Panc1 (cell line): ENCODE results near the gene RPL10A. TPM values are rescaled to one million over a fixed set of nuclear protein-coding genes. Genes with fewer than 3 reads are reported as not detected.

ENCODE experiments used
- ATAC-seq: fragments of 200-7000 bp; cut with Tn5 transposase; 2 replicates; pipeline ENCODE4 v1.9.1; 2020; ENCODE audit warnings: mild to moderate bottlenecking, moderate library complexity
- BruUV-seq: library from RNA; stranded (reverse); fragments of 400-500 nt; replicated peaks from 2 replicates; lab custom pipeline; 2021; lab: Mats Ljungman, UMichigan
- CTCF ChIA-PET: fragments of 300-600 bp; sonication (Branson Sonifier 250); formaldehyde crosslinking; loops from one replicate; lab custom pipeline; 2022; ENCODE audit warnings: antibody characterized with exemption; lab: Charles Lee
- POLR2A ChIA-PET: fragments of 300-600 bp; sonication (Branson Sonifier 250); formaldehyde crosslinking; loops from one replicate; lab custom pipeline; 2022; ENCODE audit warnings: antibody characterized with exemption; lab: Charles Lee
- DNase-seq: peaks from one replicate; pipeline ENCODE4 v3.0.0-alpha.2; 2010; ENCODE audit warnings: low read depth, low spot score
- H3K27ac ChIP-seq: 2 replicates; pipeline ENCODE4 v1.5.1; 2011; ENCODE audit warnings: mild to moderate bottlenecking, low read length, inconsistent platforms
- H3K27me3 ChIP-seq: fragments of 200-500 bp; sonication (Bioruptor generic); 2 replicates; pipeline ENCODE4 v1.6.0; 2014; ENCODE audit warnings: low read length, inconsistent platforms; ENCODE audit not compliant: control insufficient read depth, insufficient read depth
- H3K36me3 ChIP-seq: fragments of 200-500 bp; sonication (Bioruptor generic); 2 replicates; pipeline ENCODE4 v1.5.1; 2014; ENCODE audit warnings: inconsistent platforms, mild to moderate bottlenecking, low read length, moderate library complexity; ENCODE audit not compliant: control insufficient read depth, insufficient read depth
- H3K4me1 ChIP-seq: 2 replicates; pipeline ENCODE4 v1.5.1; 2011; ENCODE audit warnings: inconsistent platforms, mild to moderate bottlenecking, low read length, moderate library complexity; ENCODE audit not compliant: control insufficient read depth, insufficient read depth
- H3K4me3 ChIP-seq, 2 experiments: 2 replicates each; pipeline ENCODE4 v1.5.1; 2011 to 2012; ENCODE audit warnings: low read depth in 2 of 2, low read length in 2 of 2, mild to moderate bottlenecking in 2 of 2, inconsistent platforms in 1 of 2, moderate library complexity in 1 of 2
- H3K9me3 ChIP-seq: fragments of 200-500 bp; sonication (Bioruptor generic); 2 replicates; pipeline ENCODE4 v1.5.1; 2014; ENCODE audit warnings: low read depth, mild to moderate bottlenecking, inconsistent platforms, low read length, moderate library complexity; ENCODE audit not compliant: control insufficient read depth, insufficient read depth
- CTCF ChIP-seq: fragments of 450-650 bp; IDR thresholded peaks from 2 replicates; pipeline ENCODE4 v1.5.1; 2017; ENCODE audit warnings: mild to moderate bottlenecking
- POLR2AphosphoS5 ChIP-seq: IDR thresholded peaks from 2 replicates; pipeline ENCODE4 v1.6.1; 2012; ENCODE audit warnings: mild to moderate bottlenecking, low read depth, low read length, moderate library complexity
- REST ChIP-seq, 2 experiments: IDR thresholded peaks; 2 replicates each; pipeline ENCODE4 v1.6.1; 2011 to 2012; ENCODE audit warnings: low read depth in 2 of 2, control low read depth in 1 of 2, low read length in 1 of 2, mild to moderate bottlenecking in 1 of 2, moderate library complexity in 1 of 2; ENCODE audit not compliant: insufficient read depth in 1 of 2
- SIN3A ChIP-seq: IDR thresholded peaks from 2 replicates; pipeline ENCODE4 v1.6.1; 2012; ENCODE audit warnings: low read depth, mild to moderate bottlenecking, low read length, moderate library complexity, borderline replicate concordance; ENCODE audit not compliant: insufficient read depth
- TCF7L2 ChIP-seq: IDR thresholded peaks from 2 replicates; pipeline ENCODE4 v1.6.1; 2011; ENCODE audit warnings: mild to moderate bottlenecking, low read depth, low read length, inconsistent platforms
- in situ Hi-C: cut with HindIII; loops from 2 replicates; pipeline ENCODE4 v1.10.0; 2016; ENCODE audit warnings: low sequenced_read_pairs, low pct_unique_long_range_greater_than_20kb
- intact Hi-C: fragments of 100-400 bp; cut with micrococcal nuclease; formaldehyde crosslinking; loops from one replicate; pipeline ENCODE4 v1.10.0; 2022; ENCODE audit not compliant: unreplicated experiment
- total RNA-seq: library from RNA; stranded (reverse); gene quantifications from one replicate; pipeline ENCODE4 v1.2.1, GENCODE V29; 2021; ENCODE audit not compliant: unreplicated experiment

RPL10A gene
- total RNA-seq, 1 experiment from 2014 or later = 732 TPM

GRCh38 chr6:35505999-35506412 is 37.8 kb downstream of the RPL10A start:
- in situ Hi-C loops (no loop called here), intact Hi-C loops (no loop called here)
- H3K4me3 ChIP-seq = no peak overlapping the region
- CTCF ChIA-PET = no interaction called here
- ATAC-seq (no peak), DNase-seq (no peak)
- POLR2A ChIA-PET = no interaction called here
- H3K27me3 ChIP-seq = no peaks in the 10 kb centered on the region
- BruUV-seq = no TSS peak
- H3K27ac ChIP-seq = no peak overlapping the region
- no peak for TF ChIP-seq TCF7L2
- TF ChIP-seq POLR2AphosphoS5 = no peak
- TF ChIP-seq REST (IDR thresholded peaks at IDR 0.05; ENCODE audit: insufficient read depth in 1 of 2, low read depth in 2 of 2, low read length in 1 of 2) = no peak
- TF ChIP-seq CTCF = no peak
- TF ChIP-seq SIN3A = no peak
- no peaks in the 10 kb centered on the region for H3K4me1 ChIP-seq
- no peaks in the 10 kb centered on the region for H3K36me3 ChIP-seq
- H3K9me3 ChIP-seq = no peaks in the 10 kb centered on the region

GRCh38 chr6:35506536-35506935 is 38.3 kb downstream of the RPL10A start:
- ATAC-seq (no peak), DNase-seq (no peak)
- ChIA-PET CTCF (no interaction called here), POLR2A (no interaction called here)
- intact Hi-C loops = no loop called here
- no TSS peak for BruUV-seq
- in situ Hi-C loops = no loop called here
- H3K4me3 ChIP-seq = no peak overlapping the region
- H3K4me1 ChIP-seq = no peaks in the 10 kb centered on the region
- H3K9me3 ChIP-seq = no peaks in the 10 kb centered on the region
- H3K36me3 ChIP-seq = no peaks in the 10 kb centered on the region
- H3K27ac ChIP-seq = no peak overlapping the region
- TF ChIP-seq SIN3A (no peak), POLR2AphosphoS5 (no peak), REST (IDR thresholded peaks at IDR 0.05; ENCODE audit: insufficient read depth in 1 of 2, low read depth in 2 of 2, low read length in 1 of 2) (no peak)
- H3K27me3 ChIP-seq = no peaks in the 10 kb centered on the region
